GM12891 (cell line): ENCODE measurements around the gene LIF.

Experiments
- POLR2A ChIP-seq: IDR thresholded peaks from 2 replicates; pipeline ENCODE4 v1.6.1; 2011; ENCODE audit warnings: low read depth, low read length, control low read depth
- POLR2AphosphoS5 ChIP-seq: IDR thresholded peaks from 2 replicates; pipeline ENCODE4 v1.6.1; 2011; ENCODE audit warnings: low read depth, low read length, control low read depth

- TF ChIP-seq POLR2AphosphoS5 (no peak), POLR2A (no peak)
Observed at GRCh38 chr22:30230787-30231461, 15.6 kb downstream of the LIF start.
